Activated CD4-positive, alpha-beta T cell treated with anti-CD3 and anti-CD28 coated beads for 24 hours (primary cell): Measurements from ENCODE around the gene NIPAL4.

Source experiments
- DNase-seq, 2 donors: peaks; one replicate each; pipeline ENCODE4 v3.0.0-alpha.2; 2020; ENCODE audit warnings: low read depth in 2 of 2

The NIPAL4 gene

GRCh38 chr5:157485340-157485739, 25.3 kb downstream of the NIPAL4 start:
- no peak for DNase-seq

- DNase-seq: no peak
These were observed 25.8 kb downstream of the NIPAL4 start for GRCh38 chr5:157485811-157486210.

GRCh38 chr5:157486221-157486681, 26.2 kb downstream of the NIPAL4 start:
- DNase-seq: no peak

- DNase-seq: no peak
These were observed 26.8 kb downstream of the NIPAL4 start for GRCh38 chr5:157486861-157487260.

DNA sequence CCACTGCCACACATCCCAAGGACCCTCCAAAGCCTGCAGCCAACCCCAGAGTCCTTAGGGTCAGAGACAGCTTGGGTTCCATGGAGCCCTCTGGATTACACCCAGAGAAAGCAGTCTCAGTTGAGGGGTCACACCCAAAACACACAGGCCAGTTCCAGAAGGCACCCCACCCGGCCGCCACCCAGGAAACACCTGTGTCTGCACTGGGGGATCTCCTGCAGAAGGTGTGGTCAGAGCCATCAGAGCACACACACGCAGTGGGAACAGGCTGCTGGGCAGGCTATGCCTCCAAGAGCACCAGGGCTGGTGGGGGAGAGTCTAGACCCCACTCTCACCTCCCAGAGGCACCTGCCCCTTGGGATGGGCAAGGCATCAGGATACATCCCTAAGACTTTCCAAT, 27.3 kb downstream of the NIPAL4 start:
- no peak for DNase-seq

GRCh38 chr5:157491471-157491995, 31.5 kb downstream of the NIPAL4 start:
- DNase-seq: no peak

GRCh38 chr5:157492886-157493285, 32.9 kb downstream of the NIPAL4 start:
- no peak for DNase-seq

DNA sequence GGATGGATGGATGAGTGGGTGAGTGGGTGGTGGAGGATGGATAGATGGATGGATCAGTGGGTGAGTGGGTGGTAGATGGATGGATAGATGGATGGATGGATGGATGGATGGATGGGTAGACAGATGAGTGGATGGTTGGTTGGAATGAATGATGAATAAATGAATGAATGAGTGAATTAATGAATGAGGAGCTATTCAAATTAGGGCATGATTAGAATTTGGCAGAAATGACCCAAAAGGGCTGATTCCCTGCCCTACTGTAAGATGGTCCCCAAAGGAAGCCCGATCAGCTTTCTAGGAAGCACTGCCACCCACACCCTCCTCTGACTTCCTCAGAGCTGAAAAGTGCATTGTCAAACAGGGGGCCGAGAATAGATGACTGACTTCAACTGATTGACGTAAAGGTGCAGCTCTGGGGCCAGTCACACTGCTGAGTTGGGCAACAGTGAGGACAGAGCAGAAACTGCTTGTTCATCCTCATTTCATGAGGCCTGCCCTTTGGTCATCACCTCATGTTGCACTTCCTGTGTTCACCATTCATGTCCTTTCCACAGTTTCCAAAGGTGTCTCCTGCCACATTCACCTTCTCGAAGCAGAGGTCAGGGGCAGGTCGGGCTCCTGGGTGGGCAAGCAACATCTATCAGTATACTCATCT, 34.3 kb downstream of the NIPAL4 start:
- DNase-seq: no peak

DNA sequence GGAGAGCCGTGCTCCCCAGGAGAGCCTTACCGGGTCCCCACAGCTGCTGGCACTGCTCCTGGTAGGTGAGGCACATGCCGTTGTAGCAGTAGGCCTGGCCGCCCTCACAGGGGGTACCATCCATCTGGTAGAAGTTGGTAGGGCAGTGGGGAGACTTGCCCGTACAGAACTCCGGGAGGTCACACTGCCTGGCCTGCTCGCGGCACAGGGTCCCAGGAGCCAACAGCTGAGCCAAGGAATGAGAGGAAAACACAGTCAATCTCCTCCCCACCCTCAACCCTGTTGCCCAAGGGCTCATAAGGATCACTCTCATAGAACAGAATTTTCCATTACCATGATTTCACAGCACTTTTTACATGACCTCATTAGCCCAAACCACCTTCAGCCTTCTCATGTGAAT, 36.9 kb downstream of the NIPAL4 start:
- no peak for DNase-seq

DNA sequence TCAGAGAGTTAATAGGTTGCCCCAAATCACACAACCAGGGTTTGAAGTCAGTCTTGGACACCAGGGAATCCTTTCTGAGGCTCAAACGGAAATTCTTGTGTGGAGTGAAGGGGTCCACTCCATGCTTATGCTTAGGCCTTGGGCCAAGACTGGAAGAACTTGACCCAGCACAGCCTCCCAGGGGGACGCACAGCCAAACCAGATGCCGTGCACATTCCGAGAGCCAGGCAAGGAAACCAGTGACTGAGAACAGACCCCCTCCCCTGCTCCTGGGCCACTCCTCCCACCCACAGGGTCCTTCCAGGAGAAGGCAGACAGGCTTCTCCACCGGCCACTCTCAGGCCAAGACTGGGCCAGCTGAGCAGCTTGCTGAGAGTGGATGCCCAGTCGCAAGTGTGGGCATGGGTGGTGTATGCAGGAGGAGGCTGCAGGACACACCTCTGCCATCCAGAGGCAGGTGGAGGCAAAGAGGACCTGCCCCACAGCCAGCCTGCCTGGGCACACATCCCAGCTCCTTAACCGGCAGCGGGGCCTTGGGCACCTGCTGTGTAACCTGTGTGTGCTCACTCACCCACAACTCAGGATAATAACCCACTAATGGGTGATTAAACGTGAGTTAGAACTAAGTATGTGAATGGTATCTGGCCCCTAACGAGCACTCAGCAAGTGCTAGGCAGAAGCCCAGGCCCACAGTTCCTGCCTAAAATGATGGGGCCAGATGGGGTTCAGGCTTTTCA, 38.0 kb downstream of the NIPAL4 start:
- no peak for DNase-seq

DNA sequence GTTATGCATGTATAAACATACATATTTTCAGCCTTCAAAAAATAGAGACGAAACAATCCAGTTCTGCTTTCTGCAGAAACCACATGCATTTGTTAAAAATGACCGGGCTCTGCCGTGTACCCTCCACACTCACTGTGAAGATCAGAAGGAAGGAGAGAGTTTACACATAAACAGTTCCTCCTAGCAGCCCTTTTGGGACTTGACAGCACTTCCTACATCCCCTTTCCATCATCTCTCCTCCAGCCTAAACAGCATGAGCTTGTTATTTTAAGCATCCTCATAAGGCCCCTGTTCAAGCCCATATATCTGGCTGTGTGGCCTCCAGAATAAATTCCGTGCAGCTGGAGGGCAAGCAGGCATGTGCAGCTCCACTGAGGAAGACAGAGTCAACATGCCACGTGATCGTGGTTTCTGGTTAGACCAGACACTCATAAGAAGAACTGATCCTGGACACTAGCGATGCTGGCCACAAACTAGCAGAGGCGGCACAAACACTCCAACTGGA, 42.2 kb downstream of the NIPAL4 start:
- no peak for DNase-seq

GRCh38 chr5:157504053-157504452, 44.0 kb downstream of the NIPAL4 start:
- DNase-seq: no peak

DNA sequence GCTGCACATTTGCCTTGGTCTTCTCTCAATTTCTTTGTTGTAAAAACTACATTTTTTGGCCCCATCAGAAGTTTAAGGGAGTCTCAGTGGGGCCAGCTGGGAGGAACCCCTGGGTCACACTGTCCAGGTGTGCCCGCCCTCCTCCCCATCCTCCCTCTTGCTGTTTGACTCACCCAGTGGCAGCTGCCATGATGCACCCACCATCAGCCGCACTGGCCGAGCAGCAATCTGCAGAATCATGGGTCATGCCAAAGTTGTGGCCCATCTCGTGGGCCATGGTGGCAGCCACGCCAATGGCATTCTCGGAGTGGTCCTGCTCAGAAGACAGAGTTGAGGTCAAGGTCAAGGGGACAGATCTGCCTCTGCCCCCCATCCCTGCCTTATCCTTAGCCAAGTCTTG, 45.5 kb downstream of the NIPAL4 start:
- DNase-seq: no peak

DNA sequence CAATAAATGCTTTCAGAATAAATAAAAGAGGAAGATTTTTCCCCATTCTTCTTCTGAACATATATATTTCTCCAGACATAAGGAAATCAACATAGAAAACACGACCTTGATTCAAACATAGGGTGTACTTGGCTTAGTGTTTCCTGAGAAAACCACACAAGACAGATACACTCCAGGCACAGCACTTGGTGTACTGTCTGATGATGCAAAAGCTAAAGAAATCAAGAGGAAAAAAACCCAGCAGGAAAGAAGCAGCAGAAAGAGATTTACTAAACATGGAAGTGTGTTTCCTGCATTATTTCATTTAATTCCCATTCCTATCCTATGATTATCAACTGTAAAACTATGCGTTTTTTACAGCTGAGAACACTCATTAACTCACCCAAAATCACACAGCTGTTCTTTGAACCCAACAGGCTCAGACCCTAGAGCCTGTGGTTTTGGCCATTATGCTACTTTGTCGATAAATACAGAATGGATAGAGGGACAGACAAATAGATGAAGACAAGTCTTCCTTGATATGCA, 46.1 kb downstream of the NIPAL4 start:
- DNase-seq: no peak

GRCh38 chr5:157506981-157507780, 47.2 kb downstream of the NIPAL4 start:
- DNase-seq: no peak

DNA sequence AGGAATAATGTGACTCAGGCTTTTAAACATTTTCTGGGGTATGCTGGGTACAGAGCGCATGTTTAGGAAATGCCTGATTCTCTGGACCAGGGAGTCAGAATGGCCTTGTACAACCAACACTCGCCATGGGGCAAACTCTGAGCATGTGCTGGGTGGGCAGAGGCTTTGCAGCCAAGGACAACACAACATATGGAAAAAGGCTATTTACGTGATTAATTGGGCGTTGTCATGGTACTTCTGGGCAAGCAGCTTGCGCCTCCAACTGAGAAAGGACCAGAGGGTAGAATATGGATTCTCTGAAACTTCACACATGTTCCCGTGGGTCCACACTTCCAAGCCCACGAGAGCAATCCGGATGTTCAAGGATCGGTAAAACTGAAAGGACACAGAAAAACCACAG, 49.1 kb downstream of the NIPAL4 start:
- no peak for DNase-seq

DNA sequence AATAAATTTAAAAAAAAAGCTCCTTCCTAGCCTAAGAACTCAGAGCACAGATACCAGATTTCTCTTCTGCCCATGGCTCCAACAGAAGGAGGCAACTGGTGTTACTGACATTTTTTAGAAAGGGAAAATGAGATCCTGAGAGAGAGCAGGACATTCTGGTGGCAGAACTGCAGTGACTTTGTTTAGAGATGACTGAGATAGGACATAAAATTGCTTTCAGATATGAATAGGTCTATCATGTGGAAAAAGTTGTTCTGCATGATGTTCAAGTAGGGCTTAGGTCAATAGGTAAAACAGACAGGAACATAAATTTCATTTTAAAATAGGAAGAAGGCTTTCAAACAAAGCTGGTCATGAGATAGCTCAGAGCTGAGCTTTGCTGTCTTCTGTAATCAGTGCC, 49.6 kb downstream of the NIPAL4 start:
- no peak for DNase-seq

GRCh38 chr5:157510682-157511081, 50.7 kb downstream of the NIPAL4 start:
- DNase-seq: no peak

DNA sequence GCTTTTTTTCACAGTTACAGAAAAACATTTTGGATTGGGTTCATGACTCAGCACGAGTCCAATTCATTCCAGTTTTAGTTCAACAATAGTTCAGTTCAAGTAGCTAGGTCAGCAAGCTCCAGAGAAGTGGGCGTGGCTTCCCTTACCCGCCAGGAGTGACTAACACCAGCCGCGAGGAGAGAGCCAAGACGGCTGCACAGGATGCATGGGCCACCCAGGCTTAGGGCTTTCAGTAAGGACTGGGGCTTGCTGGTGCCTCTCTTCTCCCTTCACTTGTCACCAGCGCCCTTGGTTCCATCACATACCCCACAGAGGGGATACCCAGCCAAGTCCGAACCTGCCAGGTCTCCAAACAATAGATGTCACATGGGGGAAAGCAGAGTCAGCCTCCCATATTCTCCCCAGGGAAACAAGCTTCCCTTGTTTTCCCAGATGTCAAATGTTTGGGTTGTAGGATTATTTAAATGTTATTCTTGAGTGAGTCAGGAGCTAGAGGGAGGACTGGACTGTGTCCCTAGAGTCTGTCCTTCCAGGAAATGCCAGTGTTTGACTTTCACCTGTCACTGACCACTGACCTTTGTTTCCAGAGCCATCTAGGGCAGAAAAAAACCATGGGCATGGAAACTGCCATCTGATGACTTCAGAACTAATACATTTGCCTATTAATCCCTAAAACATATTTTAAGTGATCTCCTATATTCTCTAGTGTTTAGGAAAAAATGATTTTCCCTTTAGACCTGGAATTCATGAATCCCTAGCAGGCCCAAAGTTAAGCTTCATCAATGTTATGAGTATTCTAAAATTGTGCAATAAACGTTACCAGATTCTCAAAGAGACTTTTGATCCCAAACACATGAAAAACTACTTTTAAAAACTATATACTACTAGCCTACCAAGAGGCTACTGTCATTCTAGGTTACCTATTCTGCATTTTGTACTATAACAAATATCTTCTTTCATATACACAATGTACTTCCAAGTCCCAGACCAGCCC, 51.9 kb downstream of the NIPAL4 start:
- DNase-seq: peak in 1 of 2 donors; percentile 21

DNA sequence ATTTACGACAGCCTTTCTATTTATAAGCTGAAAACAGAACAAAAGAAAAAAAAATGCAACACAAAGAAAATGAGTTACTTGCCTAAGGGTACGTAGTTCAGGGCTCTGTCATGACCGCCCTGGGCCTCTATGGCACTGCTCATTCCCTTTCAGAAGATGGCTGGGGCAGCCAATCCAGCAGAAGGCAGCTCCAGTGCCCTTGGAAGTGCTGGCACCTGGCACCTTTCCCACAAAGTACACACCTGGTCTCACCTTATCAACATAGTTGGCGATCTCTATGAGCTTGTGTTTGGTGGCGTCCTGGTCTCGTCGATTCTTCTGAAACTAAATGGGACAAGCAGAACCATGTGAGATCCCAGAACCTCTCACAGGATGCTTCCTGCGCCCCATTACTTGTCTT, 53.2 kb downstream of the NIPAL4 start:
- DNase-seq: no peak

GRCh38 chr5:157514974-157515373, 55.0 kb downstream of the NIPAL4 start:
- DNase-seq: no peak
